OCI-M1 (cell line): ENCODE data around the gene STK24.

ENCODE experiments used
- DNase-seq: peaks from one replicate; lab custom pipeline; 2025; lab: John Stamatoyannopoulos, UW

STK24 gene

GRCh38 chr13:98406971-98407370, 169.9 kb downstream of the STK24 start:
- no peak for DNase-seq

- DNase-seq = no peak
Measured at GRCh38 chr13:98406427-98406826, 170.5 kb downstream of the STK24 start.

GRCh38 chr13:98405690-98406344, 171.1 kb downstream of the STK24 start:
- DNase-seq = no peak

GRCh38 chr13:98405107-98405571, 171.8 kb downstream of the STK24 start:
- DNase-seq = no peak

GRCh38 chr13:98403076-98403475, 173.8 kb downstream of the STK24 start:
- DNase-seq = no peak

- no peak for DNase-seq
Measured at GRCh38 chr13:98401934-98402333, 175.0 kb downstream of the STK24 start.

- DNase-seq = no peak
Measured at GRCh38 chr13:98399756-98400155, 177.2 kb downstream of the STK24 start.

GRCh38 chr13:98398581-98398980, 178.3 kb downstream of the STK24 start:
- DNase-seq = no peak

- DNase-seq = no peak
Measured at GRCh38 chr13:98397861-98398260, 179.0 kb downstream of the STK24 start.

GRCh38 chr13:98397221-98397620, 179.7 kb downstream of the STK24 start:
- no peak for DNase-seq

GRCh38 chr13:98396071-98396710, 180.7 kb downstream of the STK24 start:
- no peak for DNase-seq
